Measurements from ENCODE around the gene PLPPR5.

PLPPR5 gene

GRCh38 chr1:98947071-98947470 is 57.6 kb downstream of the PLPPR5 start:
- Histone ChIP-seq H2BK5ac (ENCODE audit: low read depth, low read length, poor library complexity) (no peak overlapping the region), H3K4me2 (ENCODE audit: low read length) (no peak overlapping the region), H3K4me1 (ENCODE audit: control insufficient read depth in 1 of 2, insufficient read depth in 2 of 2, low read length in 2 of 2) (no peaks in the 10 kb centered on the region), H3K18ac (ENCODE audit: low read length) (no peak overlapping the region), H4K91ac (ENCODE audit: low read depth, low read length) (no peak overlapping the region), H3K27ac (ENCODE audit: low read depth, low read length) (no peak overlapping the region), H3K79me1 (ENCODE audit: low read length) (no peaks in the 10 kb centered on the region), H3K4ac (ENCODE audit: low read depth, low read length) (no peak overlapping the region), H2BK12ac (ENCODE audit: low read length) (no peak overlapping the region), H4K8ac (ENCODE audit: low read depth, low read length) (no peak overlapping the region), H2BK120ac (ENCODE audit: insufficient read depth, low read length, poor library complexity) (no peak overlapping the region), H3K9ac (ENCODE audit: low read length) (no peak overlapping the region), H4K12ac (ENCODE audit: low read depth, low read length) (no peak overlapping the region), H3K27me3 (ENCODE audit: insufficient read depth, low read length) (no peaks in the 10 kb centered on the region), H2AK5ac (ENCODE audit: low read length) (no peak overlapping the region), H3K23ac (ENCODE audit: low read length) (no peak overlapping the region), H3K14ac (ENCODE audit: low read length) (no peak overlapping the region), H3K9me3 (ENCODE audit: insufficient read depth, low read depth, low read length) (no peaks in the 10 kb centered on the region), H3K36me3 (ENCODE audit: control insufficient read depth in 1 of 2, insufficient read depth in 2 of 2, low read length in 2 of 2) (no peaks in the 10 kb centered on the region), H3K79me2 (ENCODE audit: control insufficient read depth, insufficient read depth, low read length, poor library complexity) (no peaks in the 10 kb centered on the region), H2AFZ (ENCODE audit: insufficient read depth, low read length, poor library complexity) (no peak overlapping the region), H3K4me3 (ENCODE audit: low read depth, low read length) (no peak overlapping the region)
- no peak for DNase-seq
- no CpG with 5 or more reads among the region's 3 CpGs for WGBS (ENCODE audit: extremely low coverage, insufficient coverage, insufficient read length)

DNA sequence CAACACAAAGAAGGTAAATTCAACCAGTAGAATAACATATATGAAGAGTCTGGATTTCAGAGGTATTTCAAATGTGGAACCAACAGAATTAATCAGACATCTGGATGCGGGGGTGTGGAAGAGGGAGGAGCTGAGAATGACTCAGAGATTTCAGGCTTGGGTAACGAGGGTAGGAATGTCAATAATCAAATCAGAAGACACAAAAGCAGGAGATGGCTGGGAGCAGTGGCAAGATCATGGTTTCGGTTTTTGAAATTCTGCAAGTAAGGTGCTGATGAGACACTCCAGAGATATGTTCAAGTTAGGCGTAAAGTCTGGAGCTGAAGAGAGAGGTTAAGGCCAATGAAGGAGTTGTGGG is 64.0 kb downstream of the PLPPR5 start:
- H2AFZ ChIP-seq (ENCODE audit: insufficient read depth, low read length, poor library complexity) = no peak overlapping the region
- no peak overlapping the region for H2BK5ac ChIP-seq (ENCODE audit: low read depth, low read length, poor library complexity)
- H2BK12ac ChIP-seq (ENCODE audit: low read length) = no peak overlapping the region
- no peak for DNase-seq
- no peaks in the 10 kb centered on the region for H3K9me3 ChIP-seq (ENCODE audit: insufficient read depth, low read depth, low read length)
- no peak overlapping the region for H4K91ac ChIP-seq (ENCODE audit: low read depth, low read length)
- H3K79me1 ChIP-seq (ENCODE audit: low read length) = no peaks in the 10 kb centered on the region
- H2AK5ac ChIP-seq (ENCODE audit: low read length) = no peak overlapping the region
- WGBS (ENCODE audit: extremely low coverage, insufficient coverage, insufficient read length) = no CpG with 5 or more reads among the region's 4 CpGs
- H3K4me1 ChIP-seq (ENCODE audit: control insufficient read depth in 1 of 2, insufficient read depth in 2 of 2, low read length in 2 of 2) = no peaks in the 10 kb centered on the region
- no peak overlapping the region for H3K9ac ChIP-seq (ENCODE audit: low read length)
- no peak overlapping the region for H4K12ac ChIP-seq (ENCODE audit: low read depth, low read length)
- no peak overlapping the region for H2BK120ac ChIP-seq (ENCODE audit: insufficient read depth, low read length, poor library complexity)
- no peak overlapping the region for H3K4me2 ChIP-seq (ENCODE audit: low read length)
- H3K18ac ChIP-seq (ENCODE audit: low read length) = no peak overlapping the region
- H3K14ac ChIP-seq (ENCODE audit: low read length) = no peak overlapping the region
- no peaks in the 10 kb centered on the region for H3K36me3 ChIP-seq (ENCODE audit: control insufficient read depth in 1 of 2, insufficient read depth in 2 of 2, low read length in 2 of 2)
- H4K8ac ChIP-seq (ENCODE audit: low read depth, low read length) = no peak overlapping the region
- no peak overlapping the region for H3K4me3 ChIP-seq (ENCODE audit: low read depth, low read length)
- H3K4ac ChIP-seq (ENCODE audit: low read depth, low read length) = no peak overlapping the region
- no peak overlapping the region for H3K23ac ChIP-seq (ENCODE audit: low read length)
- H3K27me3 ChIP-seq (ENCODE audit: insufficient read depth, low read length) = no peaks in the 10 kb centered on the region
- no peak overlapping the region for H3K27ac ChIP-seq (ENCODE audit: low read depth, low read length)
- H3K79me2 ChIP-seq (ENCODE audit: control insufficient read depth, insufficient read depth, low read length, poor library complexity) = no peaks in the 10 kb centered on the region

GRCh38 chr1:98940069-98940721 is 64.5 kb downstream of the PLPPR5 start:
- no peak overlapping the region for H3K27ac ChIP-seq (ENCODE audit: low read depth, low read length)
- no peaks in the 10 kb centered on the region for H3K4me1 ChIP-seq (ENCODE audit: control insufficient read depth in 1 of 2, insufficient read depth in 2 of 2, low read length in 2 of 2)
- H3K9ac ChIP-seq (ENCODE audit: low read length) = no peak overlapping the region
- H4K8ac ChIP-seq (ENCODE audit: low read depth, low read length) = no peak overlapping the region
- no peaks in the 10 kb centered on the region for H3K36me3 ChIP-seq (ENCODE audit: control insufficient read depth in 1 of 2, insufficient read depth in 2 of 2, low read length in 2 of 2)
- no peak overlapping the region for H2BK5ac ChIP-seq (ENCODE audit: low read depth, low read length, poor library complexity)
- H3K4me3 ChIP-seq (ENCODE audit: low read depth, low read length) = no peak overlapping the region
- no peak overlapping the region for H3K14ac ChIP-seq (ENCODE audit: low read length)
- no peak overlapping the region for H2BK120ac ChIP-seq (ENCODE audit: insufficient read depth, low read length, poor library complexity)
- no peak overlapping the region for H2BK12ac ChIP-seq (ENCODE audit: low read length)
- H2AFZ ChIP-seq (ENCODE audit: insufficient read depth, low read length, poor library complexity) = no peak overlapping the region
- no peaks in the 10 kb centered on the region for H3K79me2 ChIP-seq (ENCODE audit: control insufficient read depth, insufficient read depth, low read length, poor library complexity)
- no CpG with 5 or more reads among the region's 4 CpGs for WGBS (ENCODE audit: extremely low coverage, insufficient coverage, insufficient read length)
- no peak overlapping the region for H2AK5ac ChIP-seq (ENCODE audit: low read length)
- H3K9me3 ChIP-seq (ENCODE audit: insufficient read depth, low read depth, low read length) = no peaks in the 10 kb centered on the region
- no peak for DNase-seq
- no peak overlapping the region for H4K12ac ChIP-seq (ENCODE audit: low read depth, low read length)
- no peak overlapping the region for H4K91ac ChIP-seq (ENCODE audit: low read depth, low read length)
- H3K18ac ChIP-seq (ENCODE audit: low read length) = no peak overlapping the region
- no peaks in the 10 kb centered on the region for H3K79me1 ChIP-seq (ENCODE audit: low read length)
- H3K23ac ChIP-seq (ENCODE audit: low read length) = no peak overlapping the region
- H3K4ac ChIP-seq (ENCODE audit: low read depth, low read length) = no peak overlapping the region
- H3K4me2 ChIP-seq (ENCODE audit: low read length) = no peak overlapping the region
- no peaks in the 10 kb centered on the region for H3K27me3 ChIP-seq (ENCODE audit: insufficient read depth, low read length)

DNA sequence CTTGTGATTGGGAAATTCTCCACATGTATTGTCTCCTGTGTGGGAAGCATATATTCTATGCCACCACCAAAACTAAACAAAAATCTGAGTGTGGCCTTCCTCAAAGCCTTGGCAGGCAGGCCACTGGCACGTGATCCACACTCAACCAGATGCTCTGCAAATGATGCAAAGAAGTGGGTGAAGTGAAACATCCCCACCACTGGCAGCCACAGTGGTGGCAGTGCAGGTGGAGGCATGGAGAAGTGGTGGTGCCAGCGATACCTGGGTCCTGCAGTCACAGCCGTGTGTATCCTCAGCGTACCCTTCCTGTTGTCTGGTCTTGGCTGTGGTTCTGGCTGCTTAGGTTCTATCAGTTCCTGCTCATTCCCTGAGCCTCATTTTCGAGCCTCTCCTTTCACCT is 65.2 kb downstream of the PLPPR5 start:
- Histone ChIP-seq H3K18ac (ENCODE audit: low read length) (no peak overlapping the region), H2BK120ac (ENCODE audit: insufficient read depth, low read length, poor library complexity) (no peak overlapping the region), H3K14ac (ENCODE audit: low read length) (no peak overlapping the region), H3K4me1 (ENCODE audit: control insufficient read depth in 1 of 2, insufficient read depth in 2 of 2, low read length in 2 of 2) (no peaks in the 10 kb centered on the region), H2BK5ac (ENCODE audit: low read depth, low read length, poor library complexity) (no peak overlapping the region), H2BK12ac (ENCODE audit: low read length) (no peak overlapping the region), H3K36me3 (ENCODE audit: control insufficient read depth in 1 of 2, insufficient read depth in 2 of 2, low read length in 2 of 2) (no peaks in the 10 kb centered on the region), H2AK5ac (ENCODE audit: low read length) (no peak overlapping the region), H3K27me3 (ENCODE audit: insufficient read depth, low read length) (no peaks in the 10 kb centered on the region), H4K91ac (ENCODE audit: low read depth, low read length) (no peak overlapping the region), H3K79me2 (ENCODE audit: control insufficient read depth, insufficient read depth, low read length, poor library complexity) (no peaks in the 10 kb centered on the region), H3K9me3 (ENCODE audit: insufficient read depth, low read depth, low read length) (no peaks in the 10 kb centered on the region), H3K27ac (ENCODE audit: low read depth, low read length) (no peak overlapping the region), H4K12ac (ENCODE audit: low read depth, low read length) (no peak overlapping the region), H3K23ac (ENCODE audit: low read length) (no peak overlapping the region), H3K79me1 (ENCODE audit: low read length) (no peaks in the 10 kb centered on the region), H3K4me3 (ENCODE audit: low read depth, low read length) (no peak overlapping the region), H4K8ac (ENCODE audit: low read depth, low read length) (no peak overlapping the region), H3K4me2 (ENCODE audit: low read length) (no peak overlapping the region), H3K9ac (ENCODE audit: low read length) (no peak overlapping the region), H2AFZ (ENCODE audit: insufficient read depth, low read length, poor library complexity) (no peak overlapping the region), H3K4ac (ENCODE audit: low read depth, low read length) (no peak overlapping the region)
- DNase-seq = no peak
- WGBS (ENCODE audit: extremely low coverage, insufficient coverage, insufficient read length) = no CpG with 5 or more reads among the region's 5 CpGs
